ENCODE results near the gene YOD1.

- TF ChIP-seq GATA2 (IDR thresholded peaks at IDR 0.05; ENCODE audit: low read depth, low read length) (no peak), GATA3 (IDR thresholded peaks at IDR 0.05; ENCODE audit: low read depth, low read length) (no peak)
Measured at GRCh38 chr1:207089627-207090355, 38.8 kb upstream of the YOD1 start.

Data from SH-SY5Y (cell line).